Ovary (tissue), 3 donors: ENCODE data around the gene GPER1.

Experiments
- POLR2A ChIP-seq: fragments of 450-650 bp; IDR thresholded peaks from one replicate; pipeline ENCODE4 v1.6.1; 2017; ENCODE audit warnings: antibody characterized with exemption, mild to moderate bottlenecking, moderate library complexity
- TF ChIP-seq, protein P1 (sequence below), 3 donors: fragments of 450-650 bp in 2 of 3; fragments of 200-600 bp in 1 of 3; IDR thresholded peaks; one replicate each; pipeline versions ENCODE4 v1.5.1 to v1.8.0; 2016 to 2022; ENCODE audit warnings: antibody characterized with exemption in 3 of 3, mild to moderate bottlenecking in 1 of 3
- donor health status: DM: no; HTN: no; CAD: no.

- TF ChIP-seq, protein P1, sequence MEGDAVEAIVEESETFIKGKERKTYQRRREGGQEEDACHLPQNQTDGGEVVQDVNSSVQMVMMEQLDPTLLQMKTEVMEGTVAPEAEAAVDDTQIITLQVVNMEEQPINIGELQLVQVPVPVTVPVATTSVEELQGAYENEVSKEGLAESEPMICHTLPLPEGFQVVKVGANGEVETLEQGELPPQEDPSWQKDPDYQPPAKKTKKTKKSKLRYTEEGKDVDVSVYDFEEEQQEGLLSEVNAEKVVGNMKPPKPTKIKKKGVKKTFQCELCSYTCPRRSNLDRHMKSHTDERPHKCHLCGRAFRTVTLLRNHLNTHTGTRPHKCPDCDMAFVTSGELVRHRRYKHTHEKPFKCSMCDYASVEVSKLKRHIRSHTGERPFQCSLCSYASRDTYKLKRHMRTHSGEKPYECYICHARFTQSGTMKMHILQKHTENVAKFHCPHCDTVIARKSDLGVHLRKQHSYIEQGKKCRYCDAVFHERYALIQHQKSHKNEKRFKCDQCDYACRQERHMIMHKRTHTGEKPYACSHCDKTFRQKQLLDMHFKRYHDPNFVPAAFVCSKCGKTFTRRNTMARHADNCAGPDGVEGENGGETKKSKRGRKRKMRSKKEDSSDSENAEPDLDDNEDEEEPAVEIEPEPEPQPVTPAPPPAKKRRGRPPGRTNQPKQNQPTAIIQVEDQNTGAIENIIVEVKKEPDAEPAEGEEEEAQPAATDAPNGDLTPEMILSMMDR (IDR thresholded peaks at IDR 0.05), result no peak
- no peak for TF ChIP-seq POLR2A
Observed at GRCh38 chr7:1142051-1142635, 54.2 kb downstream of the GPER1 start.
